ENCODE measurements around the gene LIPI.
"Not testable (repeated sequence)": the region's sequence is repeated elsewhere in the genome, so short reads cannot be mapped to it uniquely, and the experiment has no call there.

The LIPI gene

DNA sequence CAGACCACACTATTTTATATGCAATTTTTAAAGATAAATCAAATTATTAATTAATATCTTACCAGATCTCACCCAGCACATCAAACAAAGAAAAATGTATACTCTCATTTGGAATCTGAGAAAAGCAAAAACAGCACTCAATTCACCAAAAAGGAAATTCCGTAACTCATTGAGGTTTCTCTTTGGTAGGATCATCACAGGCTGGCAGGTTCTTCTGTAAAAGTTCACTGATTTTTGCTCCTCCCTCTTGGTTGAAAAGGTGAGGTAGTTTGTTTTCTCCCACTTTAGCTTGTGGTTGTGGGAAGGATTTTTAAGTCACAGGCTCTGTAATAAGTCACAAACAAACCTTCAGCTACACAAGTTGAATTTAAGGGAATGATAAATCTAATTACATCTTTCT lies at the start of gene LIPI:
Gene LIPI, minus strand, starts transcription at position 218 of the 400 bp plus-strand sequence. Its CDS starts 110 bp downstream, at position 108.
- DNase-seq: no peak

GRCh38 chr21:14260174-14260764 lies 49.5 kb upstream of the LIPI start:
- DNase-seq: no peak

- DNase-seq: no peak
These were observed 49.0 kb upstream of the LIPI start for GRCh38 chr21:14259747-14260146.

- DNase-seq: no peak
These were observed 40.6 kb upstream of the LIPI start for GRCh38 chr21:14251336-14251735.

DNA sequence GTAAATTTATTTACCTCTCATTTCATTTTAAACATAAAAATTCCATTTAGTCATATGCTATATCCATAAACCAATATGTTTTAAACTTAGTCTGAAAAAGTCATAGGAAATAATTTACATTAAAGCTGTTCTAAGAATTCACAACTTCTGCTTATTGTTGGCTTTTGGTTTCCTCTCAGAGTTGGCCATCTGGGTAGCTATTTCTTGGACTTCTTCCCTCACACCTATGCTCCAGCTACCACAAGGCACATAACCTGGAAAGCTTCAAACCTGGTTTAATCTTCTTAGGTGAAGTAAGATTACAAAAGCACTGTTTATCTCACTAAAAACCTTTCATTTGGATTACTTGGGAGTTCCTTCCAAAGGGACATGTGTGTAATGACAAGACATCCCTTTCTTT lies 35.0 kb upstream of the LIPI start:
- no peak for DNase-seq

- DNase-seq: no peak
These were observed 34.2 kb upstream of the LIPI start for GRCh38 chr21:14244911-14245310.

DNA sequence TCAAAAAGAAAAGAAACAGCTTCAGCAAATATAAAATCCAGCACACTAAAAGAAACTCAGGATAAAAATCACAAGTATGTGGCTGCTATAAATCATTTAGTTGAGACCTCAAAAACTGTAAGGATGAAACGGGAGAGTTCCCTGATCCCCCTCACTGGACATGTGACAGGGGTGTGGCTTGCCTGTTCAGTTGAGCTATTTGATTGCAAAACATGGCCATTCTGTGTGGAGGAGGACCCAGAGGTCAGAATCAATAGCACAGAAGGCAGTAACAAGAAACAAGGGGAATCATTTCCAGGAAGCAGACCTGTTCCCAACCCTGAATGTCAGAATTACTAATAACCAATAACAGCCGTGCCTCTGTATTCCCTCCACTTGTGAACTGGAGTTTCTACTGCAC lies 33.1 kb upstream of the LIPI start:
- no peak for DNase-seq

DNA sequence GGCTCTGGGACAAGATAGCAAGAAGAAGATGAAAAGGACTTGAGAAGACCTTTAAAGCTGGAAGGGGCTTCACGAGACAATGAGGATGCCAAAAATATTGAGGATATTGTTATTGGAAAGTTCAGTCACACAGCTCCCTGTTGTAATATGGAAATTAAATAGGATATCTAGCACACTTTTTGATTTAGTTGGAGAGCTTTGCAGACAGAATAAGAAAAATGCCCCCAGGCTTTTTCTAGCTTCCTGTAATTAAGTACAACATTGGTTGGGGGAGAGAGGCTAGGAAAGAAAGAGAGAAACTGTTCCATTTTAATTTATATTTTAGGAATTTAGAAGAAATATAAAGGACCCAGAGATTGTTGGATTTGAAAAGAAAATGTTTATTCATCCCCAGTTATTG lies 32.7 kb upstream of the LIPI start:
- DNase-seq: no peak

DNA sequence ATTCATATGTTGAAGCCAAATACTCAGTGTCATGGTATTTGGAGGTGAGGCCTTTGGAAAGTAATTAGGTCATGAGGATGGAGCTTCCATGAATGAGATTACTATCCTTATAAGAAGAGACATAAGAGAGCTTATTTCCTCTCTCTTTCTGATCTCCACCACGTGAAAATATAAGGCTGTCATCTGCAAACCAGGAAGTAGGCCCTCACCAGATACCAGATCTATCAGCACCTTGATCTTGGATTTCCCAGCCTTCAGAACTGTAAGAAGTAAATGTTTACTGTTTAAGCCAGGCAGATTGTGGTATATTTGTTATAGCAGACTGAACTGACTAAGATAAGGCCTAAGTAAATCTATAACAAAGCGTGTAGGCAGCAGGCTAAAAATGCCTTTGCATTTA lies 30.5 kb upstream of the LIPI start:
- no peak for DNase-seq

GRCh38 chr21:14239281-14239680 lies 28.5 kb upstream of the LIPI start:
- DNase-seq: no peak

DNA sequence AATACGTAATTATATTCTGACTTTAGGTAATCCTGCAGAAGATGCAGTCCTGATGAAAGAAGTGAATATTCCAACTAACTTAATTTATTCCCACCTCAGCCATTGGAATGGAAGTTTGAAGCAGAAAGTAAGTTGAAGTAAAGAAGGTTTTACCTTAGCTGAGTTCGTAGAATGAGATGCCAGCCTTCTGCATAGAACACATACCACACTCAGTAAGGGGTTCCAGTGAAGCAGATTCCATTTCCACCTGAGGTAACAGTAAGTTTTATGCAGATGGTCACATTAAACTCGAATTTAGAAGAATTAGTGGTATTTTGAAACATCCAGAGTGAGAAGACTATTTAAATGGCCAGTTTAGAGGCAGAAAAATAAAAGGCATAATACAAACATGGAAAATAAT lies 25.4 kb upstream of the LIPI start:
- no peak for DNase-seq

DNA sequence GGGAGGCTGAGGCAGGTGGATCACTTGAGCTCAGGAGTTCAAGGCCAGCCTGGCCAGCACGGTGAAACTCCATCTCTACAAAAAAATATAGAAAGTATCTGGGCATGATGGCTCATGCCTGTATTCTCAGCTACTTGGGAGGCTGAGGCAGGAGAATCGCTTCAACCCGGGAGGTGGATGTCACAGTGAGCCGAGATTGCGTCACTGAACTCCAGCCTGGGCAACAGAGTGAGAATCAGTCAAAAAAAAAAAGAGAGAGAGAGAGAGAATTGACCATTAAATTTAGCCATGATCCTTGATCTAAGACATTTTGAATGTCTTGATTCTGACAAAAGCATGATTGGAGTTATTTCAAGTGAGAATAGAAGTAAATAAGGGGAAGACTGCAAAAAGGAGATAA lies 24.3 kb upstream of the LIPI start:
- no peak for DNase-seq

- DNase-seq: no peak
These were observed 18.6 kb upstream of the LIPI start for GRCh38 chr21:14229399-14229798.

GRCh38 chr21:14223365-14223764 lies 12.6 kb upstream of the LIPI start:
- DNase-seq: no peak

GRCh38 chr21:14215971-14216641 lies 5.4 kb upstream of the LIPI start, which contains the start of gene RBM11:
Gene RBM11, plus strand, starts transcription at chr21:14216157. Its CDS starts 30 bp downstream, at chr21:14216187.
- DNase-seq: peak; percentile 88

DNA sequence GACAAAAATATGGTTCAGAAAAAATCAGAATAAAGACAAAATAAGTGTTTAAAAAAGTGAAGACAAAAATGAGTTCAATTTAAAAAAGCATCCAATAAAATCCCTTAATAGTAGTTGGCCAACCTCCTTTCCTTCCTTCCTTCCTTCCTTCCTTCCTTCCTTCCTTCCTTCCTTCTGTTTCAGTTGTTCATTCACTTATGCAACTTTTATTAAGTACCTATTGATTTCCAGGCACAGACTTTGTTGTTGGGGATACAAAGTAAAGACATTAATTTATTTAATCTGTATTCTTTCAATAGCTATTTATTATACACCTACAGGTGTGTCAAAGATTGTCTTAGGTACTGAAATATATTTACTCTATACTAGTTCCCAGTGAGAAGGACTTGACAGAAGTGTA lies 2.4 kb upstream of the LIPI start:
- DNase-seq: no peak

DNA sequence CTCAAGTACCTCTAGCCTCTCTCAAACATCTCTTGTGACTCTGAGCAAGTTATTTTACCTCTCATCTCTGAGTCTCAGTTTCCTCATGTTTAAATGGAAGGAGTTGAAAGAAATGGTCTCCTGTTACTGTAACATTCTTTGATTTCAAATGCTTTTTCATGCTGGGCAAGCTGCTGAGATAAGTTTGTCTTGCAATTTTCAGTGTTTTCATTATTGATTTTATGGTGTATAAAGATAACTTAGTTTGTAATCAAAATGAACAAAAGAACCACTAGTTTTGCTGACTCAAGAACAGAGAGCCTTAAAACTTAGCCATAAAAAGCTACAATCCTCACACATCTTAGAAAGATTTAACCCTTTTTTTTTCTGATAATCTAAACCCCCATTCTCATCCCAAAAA lies 4.5 kb downstream of the LIPI start:
- DNase-seq: no peak

DNA sequence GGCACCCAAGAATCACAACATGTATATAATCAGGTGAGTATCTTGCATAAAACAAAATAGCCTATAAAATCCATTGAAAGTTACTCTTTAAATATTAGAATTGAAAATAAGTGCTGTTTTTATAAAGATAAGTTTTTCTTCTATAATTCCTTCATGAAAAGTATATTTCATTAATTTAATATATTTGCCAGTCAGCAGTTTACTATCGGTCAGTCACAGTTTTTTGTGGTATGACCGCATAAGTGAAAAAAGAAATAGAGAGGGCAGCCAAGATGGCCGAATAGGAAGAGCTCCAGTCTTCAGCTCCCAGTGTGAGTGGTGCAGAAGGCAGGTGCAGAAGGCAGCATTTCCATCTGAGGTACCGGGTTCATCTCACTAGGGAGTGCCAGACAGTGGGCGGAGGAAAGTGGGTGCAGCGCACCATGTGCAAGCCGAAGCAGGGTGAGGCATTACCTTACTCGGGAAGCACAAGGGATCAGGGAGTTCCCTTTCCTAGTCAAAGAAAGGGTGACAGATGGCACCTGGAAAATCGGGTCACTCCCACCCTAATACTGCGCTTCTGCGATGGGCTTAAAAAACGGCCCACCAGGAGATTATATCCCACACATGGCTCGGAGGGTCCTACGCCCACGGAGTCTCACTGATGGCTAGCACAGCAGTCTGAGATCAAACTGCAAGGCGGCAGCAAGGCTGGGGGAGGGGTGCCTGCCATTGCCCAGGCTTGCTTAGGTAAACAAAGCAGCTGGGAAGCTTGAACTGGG lies 44.1 kb downstream of the LIPI start:
- DNase-seq: not testable (repeated sequence)

GRCh38 chr21:14143999-14144398 lies 66.8 kb downstream of the LIPI start:
- no peak for DNase-seq

GRCh38 chr21:14124266-14124665 lies 86.5 kb downstream of the LIPI start:
- DNase-seq: no peak

- DNase-seq: no peak
These were observed 89.0 kb downstream of the LIPI start for GRCh38 chr21:14121719-14122118.

DNA sequence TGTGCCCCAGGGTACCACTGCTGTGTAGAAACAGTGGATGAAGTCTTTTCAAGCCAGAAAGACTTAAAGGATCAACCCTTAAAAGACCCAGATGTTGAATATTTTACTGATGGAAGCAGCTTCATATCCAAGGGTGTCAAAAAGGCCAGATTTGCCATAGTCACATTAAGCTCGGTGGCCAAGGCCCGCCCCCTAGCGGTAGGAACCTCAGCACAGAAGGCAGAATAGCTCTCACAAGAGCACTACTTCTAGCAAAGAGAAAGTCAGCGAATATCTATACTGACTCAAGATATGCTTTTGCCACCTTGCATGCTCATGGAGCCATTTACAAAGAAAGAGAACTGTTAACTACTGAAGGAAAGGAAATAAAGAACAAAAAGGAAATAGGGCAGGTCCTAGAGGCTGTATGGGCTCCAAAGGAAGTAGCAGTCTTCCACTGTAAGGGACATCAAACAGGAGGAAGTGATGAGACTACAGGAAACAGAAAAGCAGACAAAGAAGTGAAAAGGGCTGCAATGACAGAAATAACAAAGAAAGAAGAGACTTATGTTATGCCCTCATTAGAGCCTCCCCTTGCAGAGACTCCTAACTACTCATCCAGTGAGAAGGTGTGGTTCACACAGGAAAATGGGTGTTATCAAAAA lies 90.5 kb downstream of the LIPI start:
- DNase-seq: peak; percentile 55

DNA sequence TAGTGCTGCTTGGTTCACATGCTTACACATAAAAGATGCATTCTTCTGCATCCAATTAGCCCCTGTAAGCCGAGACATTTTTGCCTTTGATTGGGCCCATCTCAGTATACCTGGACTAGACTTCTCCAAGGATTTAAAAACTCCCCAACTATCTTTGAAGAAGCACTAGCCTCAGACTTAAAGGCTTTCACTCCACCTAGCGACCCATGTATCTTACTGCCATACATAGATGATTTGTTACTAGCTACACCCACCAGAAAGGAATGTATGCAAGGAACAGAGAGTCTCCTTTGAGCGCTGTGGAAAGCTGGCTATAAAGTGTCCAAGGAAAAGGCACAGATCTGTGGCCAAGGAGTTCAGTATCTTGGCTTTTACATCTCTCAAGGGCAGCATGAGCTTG lies 91.7 kb downstream of the LIPI start:
- no peak for DNase-seq

- no peak for DNase-seq
These were observed 94.7 kb downstream of the LIPI start for GRCh38 chr21:14116080-14116481.
